ENCODE measurements around the gene WNK3. TPM values are rescaled to one million over a fixed set of nuclear protein-coding genes. Genes with fewer than 3 reads are reported as not detected.
A peak's percentile ranks its signal among the peaks of the same experiment; 100 is the strongest.

Gene WNK3
- total RNA-seq, 1 donor from 2014 or later: 1.0 TPM

DNA sequence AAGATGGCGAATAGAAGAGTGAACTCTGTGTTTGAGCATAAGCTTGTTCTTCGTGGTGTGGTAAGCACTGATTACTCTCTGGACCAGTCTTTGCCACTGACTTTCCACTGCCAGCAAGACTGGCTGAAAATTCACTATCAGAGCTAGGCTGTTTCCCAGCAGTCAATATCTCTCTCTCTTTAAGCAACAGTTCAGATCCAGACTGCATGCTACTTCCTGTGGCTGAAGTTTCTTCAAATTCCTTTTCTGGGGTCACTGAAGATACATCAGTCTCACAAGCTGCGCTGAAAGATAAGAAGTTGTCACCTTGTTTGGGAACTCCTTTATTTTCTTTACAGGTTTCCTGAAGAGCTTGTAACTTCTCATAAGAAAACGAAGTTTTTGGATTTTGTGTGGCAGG lies 120.8 kb downstream of the WNK3 start:
- no peak for DNase-seq

DNA sequence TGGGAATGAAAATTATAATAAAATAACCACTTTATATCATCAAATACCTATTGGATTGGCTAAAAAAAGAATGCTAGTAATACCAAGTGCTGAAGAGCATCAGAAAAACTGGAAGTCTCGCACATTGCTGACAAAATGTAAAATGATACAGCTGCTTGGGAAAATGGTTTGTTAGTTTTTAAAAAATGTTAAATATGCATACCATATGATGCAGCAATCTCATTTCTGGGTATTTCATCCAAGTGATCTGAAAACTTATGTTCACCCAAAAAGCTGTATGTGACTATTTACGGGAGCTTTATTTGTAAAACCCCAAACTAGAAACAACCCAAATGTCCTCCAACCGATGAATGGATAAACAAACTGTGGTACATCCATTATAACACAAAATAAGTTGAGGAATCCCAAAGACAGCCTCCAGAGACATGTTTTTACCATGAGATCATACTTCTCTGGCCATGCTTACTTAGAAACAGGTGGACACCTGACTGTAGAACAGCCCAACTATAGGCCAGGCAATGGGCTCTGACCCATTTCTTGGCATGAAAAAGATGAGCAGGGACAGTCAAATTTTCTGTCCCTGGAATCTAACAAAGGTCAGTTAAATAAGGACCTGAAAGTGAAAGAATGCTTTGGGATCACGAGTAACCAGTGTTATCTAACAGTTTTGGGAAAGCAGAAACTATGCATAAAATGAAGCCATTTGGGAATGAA lies 127.3 kb downstream of the WNK3 start:
- no peak for DNase-seq

DNA sequence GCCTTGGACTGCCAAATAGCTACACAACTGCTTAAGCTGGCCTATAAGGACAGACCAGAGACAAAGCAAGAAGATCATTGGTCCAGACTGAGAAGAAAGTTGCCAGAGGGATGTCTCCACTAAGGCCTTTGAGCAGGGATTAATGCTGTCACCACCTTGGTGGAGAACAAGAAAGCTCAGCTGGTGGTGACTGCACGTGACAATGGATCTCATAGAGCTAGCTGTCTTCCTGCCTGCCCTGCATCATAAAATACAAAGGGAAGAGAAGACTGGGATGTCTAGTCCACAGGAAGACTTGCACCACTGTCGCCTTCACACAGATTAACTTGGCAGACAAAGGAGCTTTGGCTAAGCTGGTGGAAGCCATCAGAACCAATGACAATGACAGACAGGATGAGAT lies 134.3 kb downstream of the WNK3 start:
- DNase-seq: no peak

DNA sequence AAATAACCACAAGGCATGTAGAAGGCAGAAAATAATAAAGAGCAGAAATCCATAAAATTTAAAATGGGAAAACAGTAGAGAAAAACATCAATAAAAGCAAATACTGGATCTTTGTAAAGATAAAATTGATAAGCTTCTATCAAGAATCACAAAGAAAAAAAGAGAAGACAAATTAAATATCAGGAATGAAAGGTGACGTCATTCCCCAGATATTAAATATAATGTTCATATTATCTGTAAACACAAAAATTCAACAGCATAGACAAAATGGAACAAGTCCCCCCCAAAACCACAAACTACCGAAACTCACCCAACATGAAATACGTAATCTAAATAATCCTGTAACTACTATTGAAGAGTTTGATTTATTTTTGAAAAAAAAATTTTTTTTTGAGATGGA lies 144.2 kb downstream of the WNK3 start:
- no peak for DNase-seq

DNA sequence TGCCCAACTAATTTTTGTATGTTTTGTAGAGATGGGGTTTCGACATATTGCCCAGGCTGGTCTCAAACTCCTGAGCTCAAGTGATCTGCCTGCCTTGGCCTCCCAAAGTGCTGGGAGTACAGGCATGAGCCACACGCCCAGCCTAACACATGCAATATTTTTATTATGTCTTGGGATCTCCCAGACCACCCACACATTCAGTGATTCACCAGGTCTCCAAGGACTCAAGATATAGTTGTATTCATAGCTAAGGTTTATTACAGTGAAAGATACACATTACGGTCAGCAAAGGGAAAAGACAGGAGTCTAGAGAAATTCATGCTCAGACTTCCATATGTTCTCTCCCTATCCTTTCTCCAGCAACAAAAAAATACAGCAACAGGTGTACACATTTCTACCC lies 149.3 kb downstream of the WNK3 start:
- no peak for DNase-seq

DNA sequence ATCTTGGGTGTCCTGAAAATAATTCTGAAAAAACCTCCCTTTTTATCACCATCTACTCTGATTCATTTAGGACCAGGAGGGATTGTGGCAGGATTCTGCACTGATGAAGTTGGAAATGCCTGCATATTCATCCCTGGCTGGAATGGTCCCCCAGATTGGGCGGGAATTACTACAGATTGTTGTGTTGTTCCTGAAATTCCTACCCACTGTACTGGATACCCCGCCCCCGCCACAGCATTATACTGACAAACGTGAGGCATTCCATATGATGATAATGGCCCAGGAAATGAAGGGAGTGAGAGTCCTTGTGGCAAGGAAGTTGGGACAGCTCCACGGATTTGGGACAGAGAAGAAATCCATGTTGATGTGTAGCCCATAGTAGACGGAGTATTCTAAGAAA lies 159.6 kb downstream of the WNK3 start:
- DNase-seq: no peak

DNA sequence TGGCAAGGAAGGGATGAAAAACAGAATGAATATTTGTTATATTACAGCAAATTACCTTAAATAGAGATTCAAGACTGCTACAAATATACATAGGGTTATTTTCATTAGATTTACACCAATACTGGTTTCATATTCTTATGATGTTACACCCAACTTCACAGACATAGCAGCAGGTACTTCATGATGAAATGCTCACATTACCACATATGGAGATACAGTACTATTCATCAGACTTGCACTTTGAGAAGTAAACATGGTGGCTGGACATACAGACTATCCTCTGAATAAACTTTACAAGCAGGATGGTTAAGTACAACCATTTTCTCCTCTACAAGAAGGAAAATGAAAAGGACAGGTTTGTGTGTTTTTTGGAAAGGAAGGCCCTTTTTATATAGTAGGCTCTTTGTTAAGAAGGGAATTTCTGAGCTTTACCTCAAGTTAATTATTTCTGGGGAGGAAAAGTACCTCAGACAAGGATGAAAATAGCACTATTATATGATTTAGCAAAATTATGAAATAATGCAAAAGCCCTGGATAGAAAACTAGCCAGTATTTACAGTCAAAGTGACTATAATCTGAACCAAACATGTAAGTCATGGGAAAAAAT lies 162.8 kb downstream of the WNK3 start:
- DNase-seq: no peak

DNA sequence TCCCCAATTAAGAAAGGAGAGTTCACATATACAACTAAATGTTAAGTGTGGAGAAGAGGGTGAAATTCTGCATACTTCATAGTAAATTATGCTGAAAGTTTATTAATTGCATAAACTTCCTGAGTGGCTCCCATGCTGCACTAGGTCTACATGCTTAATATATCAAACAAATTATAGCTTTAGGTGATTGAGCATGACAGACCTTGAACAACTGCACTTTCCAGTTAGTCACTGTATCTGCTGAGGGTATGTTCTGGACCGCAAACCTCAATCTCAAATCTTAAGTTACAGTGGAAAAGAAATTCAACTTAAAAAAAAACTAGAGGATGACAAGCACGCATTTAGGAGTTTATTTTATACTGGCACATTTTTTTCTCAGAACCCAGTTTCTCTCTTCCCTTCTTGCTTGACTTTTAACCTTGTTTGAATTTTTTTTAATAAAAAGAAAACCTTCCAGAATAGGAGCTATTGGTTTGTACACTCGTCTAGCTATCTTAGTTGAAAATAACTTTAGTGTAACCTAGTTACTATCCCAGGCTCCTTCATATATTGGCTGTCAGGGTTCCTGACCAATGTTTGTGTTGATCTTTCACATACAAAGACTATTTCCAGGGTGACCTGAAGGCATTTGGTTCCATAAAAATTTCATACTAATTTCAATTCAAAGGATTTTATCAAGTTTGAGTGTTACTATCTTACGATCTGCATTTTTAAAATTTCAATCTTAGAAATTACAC lies 164.6 kb downstream of the WNK3 start:
- DNase-seq: no peak

DNA sequence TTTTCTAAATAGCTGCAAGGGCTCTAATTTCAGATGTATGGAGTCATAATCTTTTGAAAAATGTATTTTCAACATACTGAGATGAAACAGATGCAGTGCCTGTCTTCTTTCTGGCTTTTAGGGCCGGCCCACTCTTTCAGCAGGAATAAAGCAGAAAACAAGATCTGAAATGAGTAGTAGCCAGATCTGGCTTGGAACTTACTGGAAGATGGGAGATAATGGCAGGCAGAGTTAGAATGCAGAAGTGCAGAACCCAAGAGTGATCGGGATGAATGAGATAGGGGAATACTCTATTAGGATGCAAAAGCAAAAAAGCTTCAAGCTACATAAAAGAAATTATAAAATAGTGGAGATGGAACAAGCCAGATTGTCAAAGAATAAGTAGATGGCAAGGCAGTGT lies 173.4 kb downstream of the WNK3 start:
- DNase-seq: no peak

DNA sequence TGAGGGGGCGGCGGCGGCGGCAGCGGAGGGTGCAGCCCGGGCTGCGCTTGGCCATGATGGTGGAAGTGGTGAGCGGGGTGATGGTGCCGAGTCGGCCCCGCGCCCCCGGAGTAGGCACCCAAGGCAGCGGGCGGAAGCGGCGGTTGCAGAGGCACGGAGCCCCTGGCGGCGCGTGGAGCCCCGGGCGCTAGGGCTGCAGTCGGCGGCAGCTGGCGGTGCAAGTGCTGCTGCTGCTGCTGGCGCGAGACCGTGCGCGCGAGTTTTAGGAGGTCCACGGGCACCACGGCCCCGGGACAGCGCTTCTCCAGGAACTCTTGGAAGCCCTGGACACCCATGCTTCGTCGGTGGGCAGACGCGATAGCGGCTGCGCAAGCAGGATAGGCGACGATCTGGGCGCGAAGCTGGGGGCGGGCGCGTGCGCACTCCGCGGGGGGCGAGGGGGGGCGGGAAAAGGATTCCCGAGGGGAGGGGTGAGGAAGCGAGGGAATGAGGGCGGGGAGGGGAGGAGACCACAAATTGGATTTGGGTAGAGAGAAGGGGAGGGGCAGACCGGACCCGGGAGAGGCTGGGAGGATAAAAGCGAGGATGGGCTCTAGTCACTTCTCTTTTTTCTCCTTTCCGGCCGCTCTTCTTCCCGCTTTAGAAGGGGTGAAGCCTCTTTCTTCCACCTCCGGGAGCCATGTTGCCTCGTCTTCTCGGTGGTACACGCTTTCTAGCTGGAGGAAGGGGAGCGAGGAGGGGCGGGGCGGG lies 174.8 kb downstream of the WNK3 start, which contains the start of gene FAM120C:
Gene FAM120C (minus strand): TSS at position 391 of the 750 bp plus-strand sequence. CDS start 56 bp downstream, at position 335.
- peak; percentile 76 for DNase-seq

DNA sequence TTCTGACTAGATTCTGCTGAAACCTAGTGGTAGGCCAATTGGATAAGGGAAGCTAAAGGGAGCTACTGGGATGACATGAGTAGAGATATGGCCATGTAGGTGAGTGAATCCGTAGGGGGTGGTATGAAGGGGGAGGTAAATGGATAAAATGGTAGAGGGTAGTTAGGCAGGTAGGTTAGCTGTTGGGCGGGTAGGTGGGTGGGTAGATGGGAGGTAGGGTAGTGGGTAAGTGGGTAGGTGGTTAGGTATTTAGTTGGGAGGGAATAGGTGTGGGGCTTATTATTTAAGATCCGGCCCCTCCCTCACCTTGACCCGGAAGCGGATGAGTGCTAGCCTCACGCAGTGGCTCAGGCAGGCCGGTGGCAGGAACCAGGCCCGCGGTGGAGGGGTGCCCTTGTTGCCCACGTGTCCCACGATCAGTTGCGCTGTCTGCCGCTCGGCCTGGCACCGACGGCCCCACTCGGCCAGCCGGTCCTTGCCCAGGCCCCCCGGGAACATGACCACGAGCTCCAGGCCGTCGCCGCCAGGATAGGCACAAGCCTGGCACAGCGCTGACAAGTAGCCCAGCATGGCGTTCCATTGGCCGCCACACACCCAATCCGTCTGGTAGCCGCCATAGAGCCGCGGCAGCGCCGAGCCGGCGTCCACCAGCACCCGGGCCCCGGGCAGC lies 175.5 kb downstream of the WNK3 start:
- DNase-seq: peak; percentile 62

DNA sequence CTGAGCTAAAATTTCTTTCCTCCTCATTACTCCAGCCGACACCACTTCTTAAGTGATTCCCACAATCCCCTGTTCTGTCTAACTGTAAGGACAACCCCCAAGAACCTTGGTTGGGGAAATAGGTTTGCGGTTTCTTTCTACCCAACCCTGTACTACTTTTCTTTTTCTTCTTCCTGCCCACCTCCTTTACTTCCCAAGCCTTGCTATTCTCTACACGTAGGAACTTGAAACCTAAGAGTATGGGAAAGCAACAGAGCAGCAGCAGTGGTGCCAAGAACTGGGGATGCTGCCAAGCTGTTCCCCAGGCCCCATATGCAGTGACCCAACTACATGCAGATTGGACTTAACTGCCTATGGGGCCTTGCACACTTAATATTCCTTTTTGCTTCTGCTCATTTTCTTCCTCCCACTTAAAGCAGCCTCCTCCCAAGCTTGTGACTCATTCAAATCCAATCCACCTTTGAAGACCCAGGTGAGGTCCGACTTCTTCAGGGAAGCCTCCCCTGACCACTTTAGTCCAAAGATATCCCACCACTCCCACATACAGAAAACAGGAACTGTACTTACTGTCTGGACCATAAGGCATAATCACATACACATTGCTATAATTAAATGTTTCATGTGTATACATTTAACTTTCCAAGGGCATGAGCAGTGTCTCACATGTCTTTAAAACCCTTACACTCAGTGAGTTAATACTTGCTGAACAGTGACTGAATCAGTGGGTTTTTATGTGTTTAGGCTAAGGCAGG lies 176.5 kb downstream of the WNK3 start:
- DNase-seq: peak; percentile 6

DNA sequence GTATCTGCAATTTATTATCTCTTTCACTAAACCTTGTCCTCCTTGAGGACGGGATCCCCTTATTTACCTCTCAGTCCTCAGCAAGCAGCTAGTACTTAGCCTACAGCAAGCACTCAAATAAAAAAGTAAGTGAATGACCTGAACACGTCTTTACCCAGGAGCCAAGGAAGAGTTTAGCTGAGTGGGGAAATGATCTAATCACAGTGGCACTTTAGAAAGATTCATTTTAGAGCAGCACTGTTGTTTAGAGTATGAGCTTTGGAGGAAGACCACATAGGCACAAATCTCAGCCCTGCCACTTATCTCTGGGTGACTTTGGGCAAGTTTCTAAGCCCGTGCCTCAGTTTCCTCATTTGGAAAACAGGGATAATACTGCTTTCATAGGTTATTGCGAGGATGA lies 177.4 kb downstream of the WNK3 start:
- DNase-seq: peak; percentile 60

DNA sequence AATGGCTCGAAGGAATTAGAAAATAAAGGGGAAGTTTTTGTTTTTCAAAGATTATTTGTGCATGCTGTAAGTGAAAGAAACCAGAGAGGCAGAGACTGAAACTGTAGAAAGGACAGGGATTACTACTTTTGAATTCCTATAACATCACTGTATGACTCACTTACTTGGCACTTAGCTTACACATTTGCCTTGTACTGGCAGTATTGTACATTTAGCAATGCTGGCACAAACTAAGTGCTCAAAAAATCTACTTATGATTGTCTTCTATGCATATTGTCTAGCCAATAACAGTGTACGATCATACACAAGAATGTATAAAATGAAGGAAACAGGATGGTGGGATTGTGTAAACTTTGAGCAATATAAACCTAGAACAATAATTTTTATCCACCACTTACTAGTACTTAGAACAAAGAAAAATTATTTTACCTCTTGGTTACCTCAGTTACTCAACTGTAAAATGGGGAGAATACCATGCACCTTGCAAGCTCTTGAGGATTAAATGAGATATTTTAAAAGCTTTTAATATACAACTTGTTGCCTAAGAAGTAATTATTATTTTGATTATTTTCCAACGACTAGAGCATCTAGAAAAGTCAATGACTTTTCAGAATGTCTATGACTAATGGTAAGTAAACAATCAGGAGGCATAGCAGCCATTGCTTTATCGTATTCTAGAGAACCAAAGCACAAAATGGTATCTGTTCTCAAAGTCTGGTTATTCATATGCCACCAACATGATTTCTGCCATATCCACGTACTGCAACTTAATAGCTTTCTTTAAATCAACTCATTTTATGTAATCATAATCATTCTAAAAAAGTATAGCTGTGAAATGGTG lies 179.5 kb downstream of the WNK3 start:
- DNase-seq: peak; percentile 64

DNA sequence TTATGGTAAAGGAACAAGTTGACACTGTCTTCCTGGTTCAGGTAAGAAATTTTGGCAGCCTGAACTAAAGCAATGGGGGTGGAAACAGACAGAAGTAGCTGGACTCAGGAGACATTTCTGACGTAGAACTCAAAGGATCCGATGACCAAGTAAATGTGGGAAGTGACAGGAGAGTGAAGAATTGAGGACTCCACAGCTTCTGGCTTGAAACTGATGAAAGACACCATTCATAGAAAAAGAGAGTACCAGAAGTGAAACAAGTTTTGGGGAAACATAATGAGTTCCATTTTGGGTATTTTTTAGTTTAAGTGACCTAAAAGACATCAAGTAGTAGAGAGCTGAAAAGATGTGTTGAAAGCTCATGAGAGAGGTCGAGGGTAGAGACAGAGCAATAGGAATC lies 180.5 kb downstream of the WNK3 start:
- DNase-seq: no peak

DNA sequence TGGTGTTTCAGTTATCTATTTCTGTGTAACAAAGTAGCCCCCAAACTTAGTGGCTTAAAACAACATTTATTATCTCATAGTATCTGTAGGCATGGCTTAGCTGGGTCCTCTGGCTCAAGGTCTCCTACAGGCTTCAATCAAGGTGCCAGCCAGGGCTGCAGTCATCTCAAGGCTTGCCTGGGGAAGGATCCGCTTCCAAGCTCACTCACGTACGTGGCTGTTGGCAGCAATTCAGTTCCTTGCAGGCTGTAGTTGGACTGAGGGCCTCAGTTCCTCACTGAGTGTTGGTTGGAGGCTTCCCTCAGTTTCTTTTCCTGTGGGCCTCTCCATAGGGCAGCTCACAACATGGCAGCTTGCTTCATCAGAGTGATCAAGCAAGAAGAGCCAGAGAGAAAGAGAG lies 184.1 kb downstream of the WNK3 start:
- DNase-seq: no peak

DNA sequence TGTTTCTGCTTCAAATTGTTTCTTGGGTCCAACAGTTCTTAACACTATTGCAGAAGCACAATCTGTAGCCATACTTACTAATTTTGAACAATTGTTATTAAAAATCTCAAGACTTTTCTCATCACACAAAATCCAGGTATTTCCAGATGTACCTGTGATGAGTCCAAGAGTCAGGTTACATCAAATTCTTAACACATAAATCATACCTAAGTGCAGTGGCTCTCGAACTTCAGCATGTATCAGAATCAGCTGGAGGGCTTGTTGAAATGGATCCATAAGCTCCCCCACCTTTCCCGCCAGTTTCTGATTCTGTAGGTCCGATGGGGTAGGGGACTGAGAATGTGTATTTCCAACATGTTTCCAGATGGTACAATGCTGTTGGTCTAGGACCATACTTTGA lies 185.4 kb downstream of the WNK3 start:
- DNase-seq: no peak

DNA sequence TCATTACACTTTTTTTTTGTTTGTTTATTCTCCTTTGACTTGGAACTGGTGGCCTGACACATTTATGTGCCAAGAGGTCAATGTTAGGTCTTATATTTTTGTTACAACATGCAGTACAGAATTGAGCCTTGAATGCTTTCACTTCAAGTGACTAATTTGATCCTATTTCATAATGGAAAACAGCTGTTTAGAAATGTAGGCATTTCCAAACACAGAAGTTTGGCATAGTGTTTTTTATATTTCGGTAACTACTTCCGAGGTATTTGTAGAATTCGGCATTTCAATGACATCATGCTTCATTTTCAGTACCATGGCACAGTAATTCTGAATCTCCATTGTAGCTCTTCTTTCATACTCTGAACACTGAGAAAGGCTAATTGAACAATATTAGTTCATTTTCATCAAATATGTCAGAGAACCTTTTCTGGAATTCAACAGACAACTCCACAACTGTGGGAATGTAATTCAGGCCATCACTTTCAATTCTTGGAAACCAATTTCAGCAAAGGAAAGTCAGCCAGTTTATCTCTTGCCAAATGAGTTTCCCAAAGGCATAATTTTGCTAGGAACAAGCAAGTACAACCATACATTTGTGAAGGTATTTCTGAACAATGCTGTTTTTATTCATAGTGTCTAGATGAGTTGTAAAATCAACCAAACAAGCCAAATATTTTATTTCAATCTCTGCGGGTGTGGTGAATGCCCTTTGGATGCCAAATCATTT lies 186.2 kb downstream of the WNK3 start:
- DNase-seq: no peak

DNA sequence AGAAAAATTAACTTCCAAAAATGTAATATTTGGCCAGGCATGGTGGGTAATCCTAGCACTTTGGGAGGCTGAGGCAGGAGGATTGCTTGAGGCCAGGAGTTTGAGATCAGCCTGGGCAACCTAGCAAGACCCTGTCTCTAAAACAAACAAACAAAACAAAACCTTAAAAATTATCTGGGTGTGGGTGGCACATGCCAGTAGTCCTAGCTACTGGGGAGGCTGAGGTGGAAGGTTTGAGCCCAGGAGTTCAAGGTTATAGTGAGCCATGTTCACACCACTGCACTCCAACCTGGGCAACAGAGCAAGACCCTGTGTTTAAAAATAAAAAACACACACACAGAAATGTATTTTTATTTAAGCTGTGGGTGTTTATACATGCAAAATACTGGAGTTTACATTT lies 186.8 kb downstream of the WNK3 start:
- no peak for DNase-seq

DNA sequence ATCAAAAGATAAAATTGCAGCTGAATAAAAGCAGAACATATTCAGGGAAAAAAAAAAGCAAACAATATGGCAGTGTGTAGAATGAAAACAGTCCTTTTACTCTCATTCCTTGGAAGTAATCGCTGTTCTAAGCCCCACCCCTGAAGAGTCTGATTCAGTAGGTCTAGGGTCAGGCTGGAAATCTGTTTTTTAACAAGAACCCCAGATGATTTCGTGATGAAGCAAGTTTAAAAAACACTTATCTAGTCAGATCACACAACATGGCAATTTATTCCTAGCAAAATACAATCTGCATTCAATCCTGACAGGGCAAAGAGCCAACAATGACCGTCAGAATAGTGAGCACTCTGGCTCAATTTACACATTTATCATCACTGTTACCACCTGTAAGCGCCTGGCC lies 190.9 kb downstream of the WNK3 start:
- no peak for DNase-seq

Data from dermis blood vessel endothelial cell (primary cell).